PC-9 (cell line): Measurements from ENCODE around the gene KRT1. TPM values are rescaled to one million over a fixed set of nuclear protein-coding genes. Genes with fewer than 3 reads are reported as not detected.

Experiments
- BruUV-seq: library from RNA; stranded (reverse); fragments of 400-500 nt; replicated peaks from 2 replicates; lab custom pipeline; 2021; lab: Mats Ljungman, UMichigan
- CTCF ChIA-PET: fragments of 300-600 bp; sonication (Branson Sonifier 250); formaldehyde crosslinking; loops from one replicate; lab custom pipeline; 2022; ENCODE audit warnings: antibody characterized with exemption; lab: Charles Lee
- POLR2A ChIA-PET: fragments of 300-600 bp; sonication (Branson Sonifier 250); formaldehyde crosslinking; loops from one replicate; lab custom pipeline; 2022; ENCODE audit warnings: antibody characterized with exemption; ENCODE audit not compliant: unreplicated experiment; lab: Charles Lee
- DNase-seq, 2 experiments: peaks; one replicate each; pipeline versions ENCODE4 v3.0.0 to v3.0.0-alpha.2; 2015 to 2022; ENCODE audit warnings: mixed read lengths in 1 of 2
- H2AFZ ChIP-seq: fragments of 200-600 bp; sonication (generic); 2 replicates; pipeline ENCODE4 v1.8.1; 2017; ENCODE audit warnings: antibody characterized with exemption
- H3F3A ChIP-seq: fragments of 200-600 bp; sonication (generic); 2 replicates; pipeline ENCODE4 v1.8.1; 2017; ENCODE audit warnings: antibody characterized with exemption, mild to moderate bottlenecking, low read depth; ENCODE audit not compliant: insufficient read depth
- H3K27ac ChIP-seq: fragments of 200-600 bp; sonication (generic); 2 replicates; pipeline ENCODE4 v1.6.1; 2016; ENCODE audit warnings: mixed run types
- H3K27me3 ChIP-seq: fragments of 200-600 bp; sonication (generic); 2 replicates; pipeline ENCODE4 v1.6.1; 2016; ENCODE audit warnings: low read depth, mixed run types; ENCODE audit not compliant: insufficient read depth
- H3K36me3 ChIP-seq: fragments of 200-600 bp; sonication (generic); 2 replicates; pipeline ENCODE4 v1.6.1; 2016; ENCODE audit warnings: low read depth, mixed run types
- H3K4me1 ChIP-seq: fragments of 200-600 bp; sonication (generic); replicated peaks from 2 replicates; pipeline ENCODE4 v1.6.1; 2016; ENCODE audit warnings: mixed run types; ENCODE audit not compliant: insufficient read depth
- H3K4me2 ChIP-seq: fragments of 200-600 bp; sonication (generic); 2 replicates; pipeline ENCODE4 v1.6.1; 2017; ENCODE audit warnings: mixed run types
- H3K4me3 ChIP-seq: fragments of 200-600 bp; sonication (generic); 2 replicates; pipeline ENCODE4 v1.6.1; 2016; ENCODE audit warnings: mixed run types
- H3K79me2 ChIP-seq: fragments of 200-600 bp; sonication (generic); 2 replicates; pipeline ENCODE4 v1.6.1; 2017; ENCODE audit warnings: low read depth, mixed run types
- H3K9me2 ChIP-seq: fragments of 200-600 bp; sonication (generic); 2 replicates; pipeline ENCODE4 v1.8.1; 2017; ENCODE audit warnings: mild to moderate bottlenecking; ENCODE audit not compliant: insufficient read depth
- H3K9me3 ChIP-seq: fragments of 200-600 bp; sonication (generic); 2 replicates; pipeline ENCODE4 v1.8.1; 2016; ENCODE audit warnings: low read depth; ENCODE audit not compliant: insufficient read depth
- H4K20me1 ChIP-seq: fragments of 200-600 bp; sonication (generic); 2 replicates; pipeline ENCODE4 v1.8.1; 2017; ENCODE audit not compliant: insufficient read depth
- CTCF ChIP-seq: fragments of 200-600 bp; sonication (generic); conservative IDR thresholded peaks from 2 replicates; pipeline ENCODE4 v1.6.1; 2017; ENCODE audit warnings: mixed run types, antibody characterized with exemption, mild to moderate bottlenecking, moderate library complexity
- EZH2 ChIP-seq: fragments of 200-600 bp; sonication (generic); IDR thresholded peaks from 2 replicates; pipeline ENCODE4 v1.8.0; 2017; ENCODE audit warnings: antibody characterized with exemption, low read depth
- intact Hi-C: fragments of 100-400 bp; cut with micrococcal nuclease; formaldehyde crosslinking; loops from one replicate; pipeline ENCODE4 v1.10.0; 2022; ENCODE audit not compliant: unreplicated experiment
- total RNA-seq: library from RNA; stranded (reverse); gene quantifications from 2 replicates; pipeline ENCODE4 v1.2.3, GENCODE V29; 2021

The KRT1 gene
- total RNA-seq, 1 experiment from 2014 or later: not detected

DNA sequence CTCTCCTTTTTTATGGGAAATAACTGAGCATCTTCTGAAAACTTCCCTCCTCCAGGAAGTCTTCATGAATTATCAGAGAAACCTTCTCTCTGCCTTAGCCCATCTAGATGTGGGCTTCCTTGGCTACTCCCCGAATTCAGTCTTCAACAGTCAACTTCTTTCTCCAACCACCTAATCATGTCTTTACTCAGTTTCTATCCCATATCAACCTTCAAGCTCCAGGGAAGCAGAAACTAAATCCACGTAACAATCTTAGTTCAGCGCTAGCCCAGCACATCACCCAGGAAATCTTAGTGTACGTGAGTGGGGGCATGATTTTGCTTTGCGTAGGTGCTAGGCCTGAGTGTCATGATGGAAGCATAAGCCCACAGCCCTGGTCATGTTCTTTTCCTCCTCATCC is 35.9 kb upstream of the KRT1 start:
- Histone ChIP-seq H3K36me3 (no peaks in the 10 kb centered on the region), H3K27me3 (no peaks in the 10 kb centered on the region), H3K9me3 (no peaks in the 10 kb centered on the region), H3K4me1 (no peaks in the 10 kb centered on the region), H3K27ac (no peak overlapping the region), H2AFZ (no peak overlapping the region), H3K4me3 (no peak overlapping the region), H3K4me2 (no peak overlapping the region), H3K9me2 (no peaks in the 10 kb centered on the region), H3F3A (no peaks in the 10 kb centered on the region), H4K20me1 (no peaks in the 10 kb centered on the region), H3K79me2 (no peaks in the 10 kb centered on the region)
- CTCF ChIA-PET: no interaction called here
- BruUV-seq: no TSS peak
- POLR2A ChIA-PET: no interaction called here
- TF ChIP-seq EZH2 (no peak), CTCF (no peak)
- intact Hi-C loops: no loop called here
- DNase-seq: no peak

GRCh38 chr12:52715416-52715815 is 35.2 kb upstream of the KRT1 start:
- Histone ChIP-seq H3F3A (no peaks in the 10 kb centered on the region), H3K9me2 (no peaks in the 10 kb centered on the region), H3K79me2 (no peaks in the 10 kb centered on the region), H3K4me1 (no peaks in the 10 kb centered on the region), H3K27ac (no peak overlapping the region), H3K4me2 (no peak overlapping the region), H2AFZ (no peak overlapping the region), H3K9me3 (no peaks in the 10 kb centered on the region), H4K20me1 (no peaks in the 10 kb centered on the region), H3K4me3 (no peak overlapping the region), H3K27me3 (no peaks in the 10 kb centered on the region), H3K36me3 (no peaks in the 10 kb centered on the region)
- intact Hi-C loops: no loop called here
- ChIA-PET POLR2A (interaction anchor here (0.6 kb wide), 1 partner anchor 342 kb away, joined by 3 read pairs; no protein-coding TSS in a partner anchor), CTCF (no interaction called here)
- BruUV-seq: no TSS peak
- TF ChIP-seq CTCF (no peak), EZH2 (no peak)
- DNase-seq: no peak

- no peak for TF ChIP-seq CTCF
- TF ChIP-seq EZH2: no peak
- Histone ChIP-seq H3F3A (no peaks in the 10 kb centered on the region), H3K4me1 (no peaks in the 10 kb centered on the region), H2AFZ (no peak overlapping the region), H3K27ac (no peak overlapping the region), H3K4me2 (no peak overlapping the region), H3K27me3 (no peaks in the 10 kb centered on the region), H3K4me3 (no peak overlapping the region), H3K9me3 (no peaks in the 10 kb centered on the region), H4K20me1 (no peaks in the 10 kb centered on the region), H3K36me3 (no peaks in the 10 kb centered on the region), H3K9me2 (no peaks in the 10 kb centered on the region), H3K79me2 (no peaks in the 10 kb centered on the region)
- intact Hi-C loops: no loop called here
- ChIA-PET POLR2A (interaction anchor here (0.6 kb wide), 1 partner anchor 341 kb away, joined by 3 read pairs; no protein-coding TSS in a partner anchor), CTCF (no interaction called here)
- no peak for DNase-seq
- no TSS peak for BruUV-seq
Measured at GRCh38 chr12:52714887-52715281, 34.7 kb upstream of the KRT1 start.
